ENCODE data around the gene DDX19B. TPM values are rescaled to one million over a fixed set of nuclear protein-coding genes. Genes with fewer than 3 reads are reported as not detected.

Gene DDX19B
- polyA plus RNA-seq, 4 donors, result 31.4 to 41.6 (median 38.9) TPM

Other genes with a start within 250 kb of the DDX19B start
- 10 to 100 TPM; 29.4 to 44.1 (median 34.9) TPM for gene PDPR, start 184.9 kb upstream of the DDX19B start, polyA plus RNA-seq (ENCODE audit: insufficient read length in 4 of 4)
- gene CLEC18C, start 125.4 kb upstream of the DDX19B start, polyA plus RNA-seq (ENCODE audit: insufficient read length in 4 of 4), result 10 to 100 TPM in 3 of 4 donors, under 1 TPM in 1; 0.70 to 72.2 (median 38.3) TPM
- gene EXOSC6, start 47.2 kb upstream of the DDX19B start, polyA plus RNA-seq (ENCODE audit: insufficient read length in 4 of 4), result 10 to 100 TPM; 13.5 to 17.9 (median 15.4) TPM
- 10 to 100 TPM; 78.2 to 86.3 (median 85.5) TPM for gene AARS1, start 9.7 kb upstream of the DDX19B start, polyA plus RNA-seq (ENCODE audit: insufficient read length in 4 of 4)
- gene DDX19A, start 47.7 kb downstream of the DDX19B start, polyA plus RNA-seq (ENCODE audit: insufficient read length in 4 of 4), result 10 to 100 TPM; 46.3 to 55.6 (median 52.3) TPM
- gene ST3GAL2, start 139.9 kb downstream of the DDX19B start, polyA plus RNA-seq (ENCODE audit: insufficient read length in 4 of 4), result 10 to 100 TPM; 22.3 to 35.3 (median 28.4) TPM
- 10 to 100 TPM; 11.6 to 19.4 (median 14.2) TPM for gene FCSK, start 155.4 kb downstream of the DDX19B start, polyA plus RNA-seq (ENCODE audit: insufficient read length in 4 of 4)
- 10 to 100 TPM; 48.3 to 73.2 (median 64.1) TPM for gene COG4, start 224.4 kb downstream of the DDX19B start, polyA plus RNA-seq (ENCODE audit: insufficient read length in 4 of 4)
- 100 to 1,000 TPM; 330 to 417 (median 379) TPM for gene SF3B3, start 224.6 kb downstream of the DDX19B start, polyA plus RNA-seq (ENCODE audit: insufficient read length in 4 of 4)

All from left renal pelvis (tissue), 4 donors.